Measurements from ENCODE around the gene ST3GAL3. TPM values are rescaled to one million over a fixed set of nuclear protein-coding genes. Genes with fewer than 3 reads are reported as not detected.
A peak's percentile ranks its signal among the peaks of the same experiment; 100 is the strongest.

Gene ST3GAL3

DNA sequence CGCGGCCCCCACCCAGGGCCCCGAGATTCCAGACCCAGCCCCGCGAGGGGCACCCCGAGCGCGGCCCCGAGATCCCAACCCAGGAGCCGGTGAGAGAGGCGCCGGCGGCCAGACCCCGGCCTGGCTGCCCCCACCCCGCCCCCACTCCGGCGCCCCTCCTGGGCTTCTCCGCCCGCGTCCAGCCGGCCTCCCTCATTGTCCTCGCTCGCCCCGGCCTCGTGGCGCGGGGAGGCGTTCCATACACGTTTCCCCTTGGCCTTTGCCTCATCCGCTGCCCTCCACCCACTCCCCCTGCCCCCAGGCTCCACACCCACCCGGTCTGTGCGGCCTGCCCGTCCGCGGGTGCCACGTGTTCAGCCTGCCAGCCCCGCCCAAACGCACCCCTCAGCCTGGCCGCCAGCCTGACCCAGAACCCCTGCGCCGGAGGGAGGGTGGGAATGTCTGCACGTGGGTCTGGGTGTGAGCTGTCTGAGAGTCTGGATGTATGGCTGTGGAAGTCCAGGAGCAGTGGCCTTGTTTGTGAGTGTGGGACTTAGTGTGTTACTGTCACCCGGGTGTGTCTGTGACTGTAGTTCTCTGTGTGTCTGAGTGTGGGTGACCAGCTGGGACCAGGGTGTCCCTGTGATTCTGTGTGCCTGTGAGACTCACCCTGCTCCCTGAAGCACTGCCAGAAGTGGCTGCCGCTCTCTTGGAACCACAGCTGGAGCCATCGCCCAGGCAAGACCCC, 272.4 kb downstream of the ST3GAL3 start:
- peak overlapping the region; percentile 72 to 83 for H3K4me3 ChIP-seq (ENCODE audit: low read length in 2 of 2)
- DNase-seq (ENCODE audit: low spot score), result no peak
- H3K36me3 ChIP-seq (replicated peaks in 1 of 2; ENCODE audit: control insufficient read depth in 2 of 2, insufficient read depth in 2 of 2, low read length in 2 of 2), result peaks cover 35 to 68% of the 10 kb centered on the region in 2 donors
- H3K79me1 ChIP-seq (ENCODE audit: low read depth, low read length), result peaks cover 41% of the 10 kb centered on the region
- peak overlapping the region; percentile 90 for H2AK5ac ChIP-seq (ENCODE audit: low read depth, low read length)
- peak overlapping the region; percentile 97 for H3K14ac ChIP-seq (ENCODE audit: low read length)
- peaks cover 19 to 27% of the 10 kb centered on the region in 2 donors for H3K4me1 ChIP-seq (ENCODE audit: control insufficient read depth in 2 of 2, insufficient read depth in 1 of 2, low read depth in 1 of 2, low read length in 2 of 2)
- peak overlapping the region; percentile 26 for H3K4ac ChIP-seq (ENCODE audit: low read length)
- H3K27ac ChIP-seq (replicated peaks; ENCODE audit: low read length), result no peak overlapping the region
- H4K8ac ChIP-seq (ENCODE audit: low read depth, low read length), result no peak overlapping the region
- H3K18ac ChIP-seq (ENCODE audit: low read length), result peak overlapping the region; percentile 93
- no peaks in the 10 kb centered on the region for H3K9me3 ChIP-seq (replicated peaks in 1 of 2; ENCODE audit: control insufficient read depth in 2 of 2, insufficient read depth in 1 of 2, low read depth in 1 of 2, low read length in 2 of 2)
- no CpG with 5 or more reads among the region's 45 CpGs for WGBS, 2 donors (ENCODE audit: extremely low coverage in 2 of 2, insufficient read length in 2 of 2, insufficient replicate concordance in 1 of 2)
- H2BK120ac ChIP-seq (ENCODE audit: low read depth, low read length), result peak overlapping the region; percentile 33
- no peak overlapping the region for H2BK15ac ChIP-seq (ENCODE audit: low read length)
- no peak overlapping the region for H2BK5ac ChIP-seq (ENCODE audit: low read length)
- peak overlapping the region; percentile 87 for H3K23ac ChIP-seq (ENCODE audit: low read depth, low read length, poor library complexity)
- no peak overlapping the region for H4K91ac ChIP-seq (ENCODE audit: low read depth, low read length, poor library complexity)
- no peak overlapping the region for H2BK12ac ChIP-seq (ENCODE audit: low read length)
- H2AFZ ChIP-seq (ENCODE audit: low read length), result peak overlapping the region; percentile 86
- H3K9ac ChIP-seq (ENCODE audit: low read depth, low read length, poor library complexity), result peak overlapping the region; percentile 93
- no peaks in the 10 kb centered on the region for H3K27me3 ChIP-seq (ENCODE audit: control insufficient read depth in 3 of 3, insufficient read depth in 3 of 3, low read depth in 1 of 3, low read length in 3 of 3)
- H3K4me2 ChIP-seq (ENCODE audit: insufficient read depth, low read length, poor library complexity, severe bottlenecking), result peak overlapping the region; percentile 89

DNA sequence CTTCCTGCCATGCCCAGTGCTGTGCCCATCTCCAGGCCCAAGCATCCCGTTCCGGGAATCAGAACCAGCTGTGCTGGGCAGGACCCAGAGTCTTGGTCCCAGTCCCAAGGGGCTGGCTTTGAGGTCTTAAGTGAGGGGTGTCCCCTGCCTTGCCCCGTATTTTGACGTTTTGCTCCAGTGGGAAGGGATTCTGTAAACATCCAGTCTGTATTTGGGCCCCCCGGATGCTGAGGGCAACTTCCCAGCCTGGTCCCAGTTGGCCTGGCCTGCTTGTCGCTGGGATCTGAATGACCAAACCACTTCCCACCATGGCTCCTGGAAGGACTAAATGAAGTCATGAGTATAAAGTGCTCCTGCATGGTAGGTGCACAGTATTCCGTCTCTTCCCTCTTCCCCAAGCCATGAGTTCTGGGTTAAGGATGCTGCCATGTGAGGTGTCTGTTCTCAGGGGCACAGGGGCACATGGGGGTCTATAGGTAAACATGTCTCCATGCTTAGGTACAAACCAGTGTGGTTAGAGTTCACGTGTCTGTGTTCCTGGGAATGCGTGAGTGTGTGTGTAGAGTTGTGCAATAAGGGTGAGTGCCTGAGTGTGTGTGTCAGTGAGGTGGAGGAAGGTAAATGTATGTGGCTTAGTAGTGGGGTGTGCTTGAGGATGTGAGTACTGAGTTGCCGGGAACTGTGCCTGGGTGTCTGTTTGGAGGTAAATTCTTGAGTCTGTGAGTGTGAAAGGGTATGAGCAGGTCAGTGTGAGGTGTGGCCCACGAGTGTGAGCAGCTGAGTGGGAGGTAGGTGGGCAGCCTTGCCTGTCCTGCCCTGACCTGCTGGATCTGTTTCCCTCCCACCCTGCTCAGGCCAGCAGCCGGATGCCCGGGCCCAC, 273.2 kb downstream of the ST3GAL3 start:
- Histone ChIP-seq H4K8ac (ENCODE audit: low read depth, low read length) (no peak overlapping the region), H2BK15ac (ENCODE audit: low read length) (no peak overlapping the region), H3K4ac (ENCODE audit: low read length) (peak overlapping the region; percentile 26), H2BK12ac (ENCODE audit: low read length) (no peak overlapping the region), H2AK5ac (ENCODE audit: low read depth, low read length) (peak overlapping the region; percentile 90), H3K9me3 (replicated peaks in 1 of 2; ENCODE audit: control insufficient read depth in 2 of 2, insufficient read depth in 1 of 2, low read depth in 1 of 2, low read length in 2 of 2) (no peaks in the 10 kb centered on the region), H3K27me3 (ENCODE audit: control insufficient read depth in 3 of 3, insufficient read depth in 3 of 3, low read depth in 1 of 3, low read length in 3 of 3) (no peaks in the 10 kb centered on the region), H2BK120ac (ENCODE audit: low read depth, low read length) (peak overlapping the region; percentile 33), H3K36me3 (replicated peaks in 1 of 2; ENCODE audit: control insufficient read depth in 2 of 2, insufficient read depth in 2 of 2, low read length in 2 of 2) (peaks cover 39 to 75% of the 10 kb centered on the region in 2 donors), H3K14ac (ENCODE audit: low read length) (peak overlapping the region; percentile 77), H4K91ac (ENCODE audit: low read depth, low read length, poor library complexity) (peak overlapping the region; percentile 46), H3K9ac (ENCODE audit: low read depth, low read length, poor library complexity) (peak overlapping the region; percentile 93), H3K18ac (ENCODE audit: low read length) (peak overlapping the region; percentile 93), H3K4me1 (ENCODE audit: control insufficient read depth in 2 of 2, insufficient read depth in 1 of 2, low read depth in 1 of 2, low read length in 2 of 2) (peaks cover 17 to 26% of the 10 kb centered on the region in 2 donors), H2BK5ac (ENCODE audit: low read length) (peak overlapping the region; percentile 72), H3K27ac (replicated peaks; ENCODE audit: low read length) (no peak overlapping the region), H3K23ac (ENCODE audit: low read depth, low read length, poor library complexity) (peak overlapping the region; percentile 89), H3K4me2 (ENCODE audit: insufficient read depth, low read length, poor library complexity, severe bottlenecking) (peak overlapping the region; percentile 89), H3K4me3 (ENCODE audit: low read length in 2 of 2) (peak overlapping the region; percentile 72 to 83), H3K79me1 (ENCODE audit: low read depth, low read length) (peaks cover 40% of the 10 kb centered on the region), H2AFZ (ENCODE audit: low read length) (no peak overlapping the region)
- DNase-seq (ENCODE audit: low spot score), result no peak
- no CpG with 5 or more reads among the region's 13 CpGs for WGBS, 2 donors (ENCODE audit: extremely low coverage in 2 of 2, insufficient read length in 2 of 2, insufficient replicate concordance in 1 of 2)

Small RNA genes lying within 50 kb of the gene (small RNA-seq; reads per million reads assigned to genes)
- not detected for gene AL451062.2 (ENCODE audit: insufficient read depth)
- gene RF00026 (ENCODE audit: insufficient read depth), result not detected
